Lower leg skin (tissue), 3 donors: ENCODE results near the gene DMKN.

Experiments
- POLR2A ChIP-seq, 2 donors: fragments of 450-650 bp; IDR thresholded peaks; one replicate each; pipeline ENCODE4 v1.6.1; 2016 to 2017; ENCODE audit warnings: antibody characterized with exemption in 2 of 2, mild to moderate bottlenecking in 1 of 2, moderate library complexity in 1 of 2
- TF ChIP-seq, protein P1 (sequence below), 3 donors: fragments of 450-650 bp; IDR thresholded peaks; one replicate each; pipeline ENCODE4 v1.5.1; 2016; ENCODE audit warnings: antibody characterized with exemption in 3 of 3, mild to moderate bottlenecking in 3 of 3, moderate library complexity in 2 of 3

DNA sequence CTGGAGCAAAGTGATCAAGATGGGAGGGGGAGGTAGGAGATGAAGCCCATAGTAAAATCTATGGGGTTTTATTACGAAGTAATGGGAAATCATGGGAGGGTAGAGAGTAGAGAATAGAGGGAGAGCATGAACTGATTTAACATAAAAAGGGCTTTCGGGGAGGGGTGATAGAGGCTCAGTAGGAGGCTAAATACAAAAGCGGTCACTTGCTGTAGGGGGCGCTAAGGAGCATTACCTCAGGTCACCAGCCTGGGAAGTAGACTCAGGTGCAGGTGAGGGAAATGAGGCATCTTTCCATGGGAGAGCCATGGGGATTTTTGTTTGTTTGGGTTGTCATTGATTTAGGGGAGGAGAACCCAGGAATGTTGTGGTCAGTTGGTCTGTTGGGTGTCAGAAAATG, 37.3 kb downstream of the DMKN start:
- TF ChIP-seq, protein P1, sequence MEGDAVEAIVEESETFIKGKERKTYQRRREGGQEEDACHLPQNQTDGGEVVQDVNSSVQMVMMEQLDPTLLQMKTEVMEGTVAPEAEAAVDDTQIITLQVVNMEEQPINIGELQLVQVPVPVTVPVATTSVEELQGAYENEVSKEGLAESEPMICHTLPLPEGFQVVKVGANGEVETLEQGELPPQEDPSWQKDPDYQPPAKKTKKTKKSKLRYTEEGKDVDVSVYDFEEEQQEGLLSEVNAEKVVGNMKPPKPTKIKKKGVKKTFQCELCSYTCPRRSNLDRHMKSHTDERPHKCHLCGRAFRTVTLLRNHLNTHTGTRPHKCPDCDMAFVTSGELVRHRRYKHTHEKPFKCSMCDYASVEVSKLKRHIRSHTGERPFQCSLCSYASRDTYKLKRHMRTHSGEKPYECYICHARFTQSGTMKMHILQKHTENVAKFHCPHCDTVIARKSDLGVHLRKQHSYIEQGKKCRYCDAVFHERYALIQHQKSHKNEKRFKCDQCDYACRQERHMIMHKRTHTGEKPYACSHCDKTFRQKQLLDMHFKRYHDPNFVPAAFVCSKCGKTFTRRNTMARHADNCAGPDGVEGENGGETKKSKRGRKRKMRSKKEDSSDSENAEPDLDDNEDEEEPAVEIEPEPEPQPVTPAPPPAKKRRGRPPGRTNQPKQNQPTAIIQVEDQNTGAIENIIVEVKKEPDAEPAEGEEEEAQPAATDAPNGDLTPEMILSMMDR (IDR thresholded peaks at IDR 0.05), result no peak
- TF ChIP-seq POLR2A (IDR thresholded peaks at IDR 0.05), result no peak
